ENCODE measurements around the gene ZNF215. TPM values are rescaled to one million over a fixed set of nuclear protein-coding genes. Genes with fewer than 3 reads are reported as not detected.

ZNF215 gene
- total and polyA plus RNA-seq, 2 of the 4 experiments (the other 2 are of a cell fraction) = 3.4 to 7.7 TPM

GRCh38 chr11:6895010-6895409, 31.2 kb upstream of the ZNF215 start:
- no peak overlapping the region for H3K14ac ChIP-seq (replicated peaks; ENCODE audit: low read depth, low read length)
- H2BK5ac ChIP-seq (ENCODE audit: low read depth, low read length, poor library complexity, severe bottlenecking) = no peak overlapping the region
- no peak overlapping the region for H4K91ac ChIP-seq (ENCODE audit: insufficient read depth, low read depth, low read length)
- H2AFZ ChIP-seq (replicated peaks; ENCODE audit: low read length, poor library complexity) = no peak overlapping the region
- ATAC-seq (ENCODE audit: low read depth) (no peak), DNase-seq (no peak)
- H3K27me3 ChIP-seq (ENCODE audit: control insufficient read depth, insufficient read depth, low read length) = no peaks in the 10 kb centered on the region
- H3K18ac ChIP-seq (ENCODE audit: low read depth, low read length) = no peak overlapping the region
- H3K36me3 ChIP-seq (ENCODE audit: control insufficient read depth, insufficient read depth, low read length) = no peaks in the 10 kb centered on the region
- ChIA-PET POLR2A (ENCODE audit: unreplicated experiment) (no interaction called here), CTCF (no interaction called here)
- H4K8ac ChIP-seq (ENCODE audit: low read depth in 2 of 2, low read length in 2 of 2) = no peak overlapping the region
- H3K4me3 ChIP-seq (ENCODE audit: insufficient read depth, low read depth, low read length) = no peak overlapping the region
- H3K4me2 ChIP-seq (ENCODE audit: low read depth, low read length) = no peak overlapping the region
- no peak overlapping the region for H3K56ac ChIP-seq (ENCODE audit: extremely low read depth, insufficient read depth, low read length)
- no peak overlapping the region for H2BK15ac ChIP-seq (ENCODE audit: low read depth, low read length)
- H3K27ac ChIP-seq (ENCODE audit: insufficient read depth, low read length) = no peak overlapping the region
- H3K4me1 ChIP-seq (ENCODE audit: control insufficient read depth, insufficient read depth, low read length) = no peaks in the 10 kb centered on the region
- no peaks in the 10 kb centered on the region for H3K9me1 ChIP-seq (ENCODE audit: insufficient read depth, low read length)
- dilution Hi-C loops (cut with HindIII; ENCODE audit: low sequenced_read_pairs, unreplicated experiment) (no loop called here), in situ Hi-C loops (cut with MboI; ENCODE audit: low sequenced_read_pairs) (no loop called here), intact Hi-C loops (cut with micrococcal nuclease) (no loop called here)
- no peak overlapping the region for H2BK120ac ChIP-seq (ENCODE audit: low read depth, low read length)
- H2AK5ac ChIP-seq (ENCODE audit: low read depth, low read length) = no peak overlapping the region
- H3K4ac ChIP-seq (ENCODE audit: low read depth, low read length) = no peak overlapping the region
- no peak overlapping the region for H4K5ac ChIP-seq (ENCODE audit: low read depth, low read length)
- no peak overlapping the region for H3K23ac ChIP-seq (ENCODE audit: low read depth, low read length)
- no peaks in the 10 kb centered on the region for H4K20me1 ChIP-seq (ENCODE audit: insufficient read depth, low read length)
- H3K79me1 ChIP-seq (ENCODE audit: low read depth in 1 of 2, low read length in 2 of 2) = no peaks in the 10 kb centered on the region
- TF ChIP-seq SMC3 (IDR thresholded peaks at IDR 0.05; ENCODE audit: low read depth, low read length) (no peak), USF2 (IDR thresholded peaks at IDR 0.05; ENCODE audit: low read depth, low read length) (no peak)
- H3K9ac ChIP-seq (ENCODE audit: low read depth, low read length) = no peak overlapping the region
- no peaks in the 10 kb centered on the region for H3K9me3 ChIP-seq (ENCODE audit: control insufficient read depth, insufficient read depth, low read length)
- BruUV-seq (replicated peaks) = no TSS peak
- H2AK9ac ChIP-seq (replicated peaks; ENCODE audit: low read depth, low read length, poor library complexity) = no peak overlapping the region
- no peak overlapping the region for H2BK20ac ChIP-seq (ENCODE audit: low read depth, low read length)

All from IMR-90 (cell line).